ENCODE measurements around the gene ZNF85. TPM values are rescaled to one million over a fixed set of nuclear protein-coding genes. Genes with fewer than 3 reads are reported as not detected.
"Not testable (repeated sequence)": the region's sequence is repeated elsewhere in the genome, so short reads cannot be mapped to it uniquely, and the experiment has no call there.

ZNF85 gene
- total RNA-seq, 4 donors from 2014 or later, result 3.0 to 7.6 (median 5.2) TPM

- Histone ChIP-seq H3K4me1 (peaks cover 10% of the 10 kb centered on the region), H3K27me3 (no peaks in the 10 kb centered on the region), H3K9me3 (no peaks in the 10 kb centered on the region), H3K36me3 (peaks cover 7% of the 10 kb centered on the region), H3K27ac (no peak overlapping the region), H3K4me3 (no peak overlapping the region)
- no peak for DNase-seq (ENCODE audit: low spot score in 2 of 2)
- TF ChIP-seq EP300 (IDR thresholded peaks at IDR 0.05), result no peak
- TF ChIP-seq POLR2AphosphoS5 (IDR thresholded peaks at IDR 0.05), result no peak
- no peak for TF ChIP-seq POLR2A (IDR thresholded peaks at IDR 0.05)
- no peak for TF ChIP-seq CTCF (IDR thresholded peaks at IDR 0.05)
- 90% methylated on average over 1 of the region's 1 CpG for WGBS
These were observed 5.3 kb downstream of the ZNF85 start for GRCh38 chr19:20928371-20928770.

GRCh38 chr19:20936322-20936947 lies 13.4 kb downstream of the ZNF85 start:
- not testable (repeated sequence) for H3K27ac ChIP-seq; H3K4me1 ChIP-seq; H3K9me3 ChIP-seq; H3K4me3 ChIP-seq; DNase-seq (ENCODE audit: low spot score in 2 of 2); H3K27me3 ChIP-seq
- WGBS, result 94% methylated on average over 5 of the region's 5 CpGs
- H3K36me3 ChIP-seq, result peaks cover 48% of the 10 kb centered on the region

- not testable (repeated sequence) for H3K4me1 ChIP-seq; H3K4me3 ChIP-seq; H3K27me3 ChIP-seq; DNase-seq (ENCODE audit: low spot score in 2 of 2); H3K27ac ChIP-seq
- peaks cover 39% of the 10 kb centered on the region for H3K9me3 ChIP-seq
- 83% methylated on average over 27 of the region's 41 CpGs for WGBS
- peaks cover 14% of the 10 kb centered on the region for H3K36me3 ChIP-seq
These were observed 29.6 kb downstream of the ZNF85 start for GRCh38 chr19:20952561-20953095.

- H3K4me1 ChIP-seq, result no peaks in the 10 kb centered on the region
- H3K4me3 ChIP-seq, result no peak overlapping the region
- no peak for DNase-seq (ENCODE audit: low spot score in 2 of 2)
- WGBS, result 32% methylated on average over 4 of the region's 4 CpGs
- no peaks in the 10 kb centered on the region for H3K27me3 ChIP-seq
- H3K9me3 ChIP-seq, result no peaks in the 10 kb centered on the region
- TF ChIP-seq POLR2A (IDR thresholded peaks at IDR 0.05), result no peak
- TF ChIP-seq EP300 (IDR thresholded peaks at IDR 0.05), result no peak
- no peak for TF ChIP-seq CTCF (IDR thresholded peaks at IDR 0.05)
- no peak for TF ChIP-seq POLR2AphosphoS5 (IDR thresholded peaks at IDR 0.05)
- no peaks in the 10 kb centered on the region for H3K36me3 ChIP-seq
- no peak overlapping the region for H3K27ac ChIP-seq
These were observed 41.7 kb downstream of the ZNF85 start for GRCh38 chr19:20964798-20965197.

- no peaks in the 10 kb centered on the region for H3K27me3 ChIP-seq
- H3K4me1 ChIP-seq, result no peaks in the 10 kb centered on the region
- H3K27ac ChIP-seq, result no peak overlapping the region
- TF ChIP-seq EP300 (IDR thresholded peaks at IDR 0.05), result no peak
- no peak for TF ChIP-seq POLR2A (IDR thresholded peaks at IDR 0.05)
- TF ChIP-seq CTCF (IDR thresholded peaks at IDR 0.05), result no peak
- no peak for TF ChIP-seq POLR2AphosphoS5 (IDR thresholded peaks at IDR 0.05)
- DNase-seq (ENCODE audit: low spot score in 2 of 2), result no peak
- no peaks in the 10 kb centered on the region for H3K9me3 ChIP-seq
- H3K36me3 ChIP-seq, result no peaks in the 10 kb centered on the region
- no peak overlapping the region for H3K4me3 ChIP-seq
- WGBS, result 86% methylated on average over 1 of the region's 1 CpG
These were observed 45.0 kb downstream of the ZNF85 start for GRCh38 chr19:20968092-20968491.

GRCh38 chr19:20969498-20969897 lies 46.4 kb downstream of the ZNF85 start:
- H3K36me3 ChIP-seq, result no peaks in the 10 kb centered on the region
- no peaks in the 10 kb centered on the region for H3K4me1 ChIP-seq
- WGBS, result 88% methylated on average over 3 of the region's 3 CpGs
- no peak overlapping the region for H3K27ac ChIP-seq
- TF ChIP-seq POLR2AphosphoS5 (IDR thresholded peaks at IDR 0.05) (no peak), EP300 (IDR thresholded peaks at IDR 0.05) (no peak), POLR2A (IDR thresholded peaks at IDR 0.05) (no peak), CTCF (IDR thresholded peaks at IDR 0.05) (no peak)
- no peak for DNase-seq (ENCODE audit: low spot score in 2 of 2)
- no peaks in the 10 kb centered on the region for H3K27me3 ChIP-seq
- H3K4me3 ChIP-seq, result no peak overlapping the region
- no peaks in the 10 kb centered on the region for H3K9me3 ChIP-seq

All from suprapubic skin (tissue), 4 donors.